Gastrocnemius medialis (tissue), 4 donors: ENCODE measurements around the gene PLEKHA1.

ENCODE experiments used
- POLR2A ChIP-seq, 2 donors: fragments of 450-650 bp; IDR thresholded peaks; one replicate each; pipeline ENCODE4 v1.6.1; 2017; ENCODE audit warnings: antibody characterized with exemption in 2 of 2, mild to moderate bottlenecking in 2 of 2, moderate library complexity in 2 of 2
- TF ChIP-seq, protein P1 (sequence below), 5 experiments: fragments of 450-650 bp in 3 of 5; fragments of 200-600 bp in 2 of 5; sonication (generic) in 2 of 5; IDR thresholded peaks in 4 of 5; conservative IDR thresholded peaks in 1 of 5; 1 replicate in 4 of 5; 2 replicates in 1 of 5; pipeline ENCODE4 v1.5.1; 2016 to 2019; ENCODE audit warnings: antibody characterized with exemption in 5 of 5, mild to moderate bottlenecking in 3 of 5, moderate library complexity in 3 of 5

DNA sequence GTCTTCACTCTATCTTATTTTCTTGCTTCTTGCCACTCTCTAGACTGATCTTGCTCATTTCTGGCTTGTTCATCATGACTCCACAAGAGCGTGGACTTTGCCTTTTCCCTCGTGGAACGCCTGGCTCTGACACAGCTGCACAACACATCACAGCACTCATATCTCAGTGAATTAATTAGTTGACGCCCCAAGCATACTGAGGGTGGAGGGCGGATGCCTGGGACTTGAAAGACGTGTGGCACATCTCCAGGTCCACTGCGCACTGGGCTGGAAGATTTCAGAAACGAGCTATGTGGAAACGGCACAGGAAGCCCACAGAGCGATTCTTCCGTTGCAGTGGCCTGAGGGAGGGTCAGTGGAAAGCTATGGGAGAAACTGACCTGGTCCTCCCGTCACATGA is 23.6 kb upstream of the PLEKHA1 start:
- TF ChIP-seq, protein P1, sequence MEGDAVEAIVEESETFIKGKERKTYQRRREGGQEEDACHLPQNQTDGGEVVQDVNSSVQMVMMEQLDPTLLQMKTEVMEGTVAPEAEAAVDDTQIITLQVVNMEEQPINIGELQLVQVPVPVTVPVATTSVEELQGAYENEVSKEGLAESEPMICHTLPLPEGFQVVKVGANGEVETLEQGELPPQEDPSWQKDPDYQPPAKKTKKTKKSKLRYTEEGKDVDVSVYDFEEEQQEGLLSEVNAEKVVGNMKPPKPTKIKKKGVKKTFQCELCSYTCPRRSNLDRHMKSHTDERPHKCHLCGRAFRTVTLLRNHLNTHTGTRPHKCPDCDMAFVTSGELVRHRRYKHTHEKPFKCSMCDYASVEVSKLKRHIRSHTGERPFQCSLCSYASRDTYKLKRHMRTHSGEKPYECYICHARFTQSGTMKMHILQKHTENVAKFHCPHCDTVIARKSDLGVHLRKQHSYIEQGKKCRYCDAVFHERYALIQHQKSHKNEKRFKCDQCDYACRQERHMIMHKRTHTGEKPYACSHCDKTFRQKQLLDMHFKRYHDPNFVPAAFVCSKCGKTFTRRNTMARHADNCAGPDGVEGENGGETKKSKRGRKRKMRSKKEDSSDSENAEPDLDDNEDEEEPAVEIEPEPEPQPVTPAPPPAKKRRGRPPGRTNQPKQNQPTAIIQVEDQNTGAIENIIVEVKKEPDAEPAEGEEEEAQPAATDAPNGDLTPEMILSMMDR (IDR thresholded peaks at IDR 0.05 in 4 of 5, conservative IDR thresholded peaks at IDR 0.05 in 1 of 5) = no peak
- no peak for TF ChIP-seq POLR2A (IDR thresholded peaks at IDR 0.05)
